ENCODE data around the gene MRPL48. TPM values are rescaled to one million over a fixed set of nuclear protein-coding genes. Genes with fewer than 3 reads are reported as not detected.
"Not testable (repeated sequence)": the region's sequence is repeated elsewhere in the genome, so short reads cannot be mapped to it uniquely, and the experiment has no call there.

The MRPL48 gene
- total and polyA plus RNA-seq, 4 donors, result 14.1 to 42.3 (median 22.6) TPM

GRCh38 chr11:73878771-73879170 is 91.1 kb downstream of the MRPL48 start:
- H3K36me3 ChIP-seq (ENCODE audit: control insufficient read depth in 1 of 2, insufficient read depth in 2 of 2, low read length in 1 of 2), result no peaks in the 10 kb centered on the region
- no peak overlapping the region for H3K27ac ChIP-seq (ENCODE audit: low read depth in 1 of 2, low read length in 2 of 2)
- intact Hi-C loops (cut with DNase I), result no loop called here
- no peak overlapping the region for H3K4me3 ChIP-seq (ENCODE audit: low read length in 2 of 2)
- H3K27me3 ChIP-seq (ENCODE audit: control insufficient read depth in 1 of 2, insufficient read depth in 2 of 2, low read length in 1 of 2), result no peaks in the 10 kb centered on the region
- H3K9me3 ChIP-seq (ENCODE audit: control insufficient read depth, low read length), result no peaks in the 10 kb centered on the region
- ATAC-seq (ENCODE audit: low FRiP score), result no peak
- no peak for DNase-seq
- H3K4me1 ChIP-seq (ENCODE audit: control insufficient read depth in 1 of 2, insufficient read depth in 2 of 2, low read length in 2 of 2), result peaks cover 0 to 7% of the 10 kb centered on the region in 2 donors
- WGBS, 2 donors, result 78 to 80% methylated on average over 1 of the region's 1 CpG

- H3K27ac ChIP-seq (ENCODE audit: low read depth in 1 of 2, low read length in 2 of 2); ATAC-seq (ENCODE audit: low FRiP score); H3K4me1 ChIP-seq (ENCODE audit: control insufficient read depth in 1 of 2, insufficient read depth in 2 of 2, low read length in 2 of 2); H3K9me3 ChIP-seq (ENCODE audit: control insufficient read depth, low read length); intact Hi-C loops (cut with DNase I); H3K27me3 ChIP-seq (ENCODE audit: control insufficient read depth in 1 of 2, insufficient read depth in 2 of 2, low read length in 1 of 2); H3K4me3 ChIP-seq (ENCODE audit: low read length in 2 of 2); H3K36me3 ChIP-seq (ENCODE audit: control insufficient read depth in 1 of 2, insufficient read depth in 2 of 2, low read length in 1 of 2); DNase-seq: not testable (repeated sequence)
- 91 to 93% methylated on average over 8 to 10 of the region's 10 CpGs for WGBS, 2 donors
Observed at GRCh38 chr11:73880449-73880848, 92.8 kb downstream of the MRPL48 start.

- H3K36me3 ChIP-seq (ENCODE audit: control insufficient read depth in 1 of 2, insufficient read depth in 2 of 2, low read length in 1 of 2), result peaks cover 0 to 2% of the 10 kb centered on the region in 2 donors
- intact Hi-C loops (cut with DNase I), result no loop called here
- no peaks in the 10 kb centered on the region for H3K4me1 ChIP-seq (ENCODE audit: control insufficient read depth in 1 of 2, insufficient read depth in 2 of 2, low read length in 2 of 2)
- H3K27me3 ChIP-seq (ENCODE audit: control insufficient read depth in 1 of 2, insufficient read depth in 2 of 2, low read length in 1 of 2), result no peaks in the 10 kb centered on the region
- no peak overlapping the region for H3K27ac ChIP-seq (ENCODE audit: low read depth in 1 of 2, low read length in 2 of 2)
- no peak overlapping the region for H3K4me3 ChIP-seq (ENCODE audit: low read length in 2 of 2)
- DNase-seq, result no peak
- H3K9me3 ChIP-seq (ENCODE audit: control insufficient read depth, low read length), result no peaks in the 10 kb centered on the region
- ATAC-seq (ENCODE audit: low FRiP score), result no peak
- 88 to 91% methylated on average over 2 of the region's 2 CpGs for WGBS, 2 donors
Observed at GRCh38 chr11:73883856-73884255, 96.2 kb downstream of the MRPL48 start.

- Histone ChIP-seq H3K9me3 (ENCODE audit: control insufficient read depth, low read length) (no peaks in the 10 kb centered on the region), H3K36me3 (ENCODE audit: control insufficient read depth in 1 of 2, insufficient read depth in 2 of 2, low read length in 1 of 2) (peaks cover 2 to 3% of the 10 kb centered on the region in 2 donors), H3K27me3 (ENCODE audit: control insufficient read depth in 1 of 2, insufficient read depth in 2 of 2, low read length in 1 of 2) (no peaks in the 10 kb centered on the region), H3K4me1 (ENCODE audit: control insufficient read depth in 1 of 2, insufficient read depth in 2 of 2, low read length in 2 of 2) (no peaks in the 10 kb centered on the region), H3K4me3 (ENCODE audit: low read length in 2 of 2) (no peak overlapping the region), H3K27ac (ENCODE audit: low read depth in 1 of 2, low read length in 2 of 2) (no peak overlapping the region)
- 89 to 90% methylated on average over 3 of the region's 3 CpGs for WGBS, 2 donors
- DNase-seq, result no peak
- intact Hi-C loops (cut with DNase I), result no loop called here
- ATAC-seq (ENCODE audit: low FRiP score), result no peak
Observed at GRCh38 chr11:73888244-73888643, 100.6 kb downstream of the MRPL48 start.

- 42 to 51% methylated on average over 1 of the region's 1 CpG for WGBS, 2 donors
- intact Hi-C loops (cut with DNase I), result no loop called here
- no peaks in the 10 kb centered on the region for H3K4me1 ChIP-seq (ENCODE audit: control insufficient read depth in 1 of 2, insufficient read depth in 2 of 2, low read length in 2 of 2)
- no peak overlapping the region for H3K4me3 ChIP-seq (ENCODE audit: low read length in 2 of 2)
- DNase-seq (no peak), ATAC-seq (ENCODE audit: low FRiP score) (no peak)
- H3K9me3 ChIP-seq (ENCODE audit: control insufficient read depth, low read length), result no peaks in the 10 kb centered on the region
- H3K27me3 ChIP-seq (ENCODE audit: control insufficient read depth in 1 of 2, insufficient read depth in 2 of 2, low read length in 1 of 2), result no peaks in the 10 kb centered on the region
- peaks cover 2% of the 10 kb centered on the region in 2 donors for H3K36me3 ChIP-seq (ENCODE audit: control insufficient read depth in 1 of 2, insufficient read depth in 2 of 2, low read length in 1 of 2)
- H3K27ac ChIP-seq (ENCODE audit: low read depth in 1 of 2, low read length in 2 of 2), result no peak overlapping the region
Observed at GRCh38 chr11:73889019-73889418, 101.3 kb downstream of the MRPL48 start.

GRCh38 chr11:73889536-73889935 is 101.9 kb downstream of the MRPL48 start:
- H3K27ac ChIP-seq (ENCODE audit: low read depth in 1 of 2, low read length in 2 of 2), result no peak overlapping the region
- no peaks in the 10 kb centered on the region for H3K4me1 ChIP-seq (ENCODE audit: control insufficient read depth in 1 of 2, insufficient read depth in 2 of 2, low read length in 2 of 2)
- H3K9me3 ChIP-seq (ENCODE audit: control insufficient read depth, low read length), result no peaks in the 10 kb centered on the region
- ATAC-seq (ENCODE audit: low FRiP score) (no peak), DNase-seq (no peak)
- peaks cover 2% of the 10 kb centered on the region in 2 donors for H3K36me3 ChIP-seq (ENCODE audit: control insufficient read depth in 1 of 2, insufficient read depth in 2 of 2, low read length in 1 of 2)
- H3K27me3 ChIP-seq (ENCODE audit: control insufficient read depth in 1 of 2, insufficient read depth in 2 of 2, low read length in 1 of 2), result no peaks in the 10 kb centered on the region
- WGBS, 2 donors, result 91 to 94% methylated on average over 1 of the region's 1 CpG
- no peak overlapping the region for H3K4me3 ChIP-seq (ENCODE audit: low read length in 2 of 2)
- intact Hi-C loops (cut with DNase I), result no loop called here

- H3K27me3 ChIP-seq (ENCODE audit: control insufficient read depth in 1 of 2, insufficient read depth in 2 of 2, low read length in 1 of 2), result no peaks in the 10 kb centered on the region
- intact Hi-C loops (cut with DNase I), result no loop called here
- ATAC-seq (ENCODE audit: low FRiP score) (no peak), DNase-seq (no peak)
- H3K9me3 ChIP-seq (ENCODE audit: control insufficient read depth, low read length), result no peaks in the 10 kb centered on the region
- H3K36me3 ChIP-seq (ENCODE audit: control insufficient read depth in 1 of 2, insufficient read depth in 2 of 2, low read length in 1 of 2), result peaks cover 2 to 3% of the 10 kb centered on the region in 2 donors
- H3K4me1 ChIP-seq (ENCODE audit: control insufficient read depth in 1 of 2, insufficient read depth in 2 of 2, low read length in 2 of 2), result no peaks in the 10 kb centered on the region
- H3K27ac ChIP-seq (ENCODE audit: low read depth in 1 of 2, low read length in 2 of 2), result no peak overlapping the region
- no peak overlapping the region for H3K4me3 ChIP-seq (ENCODE audit: low read length in 2 of 2)
- 97 to 98% methylated on average over 3 of the region's 3 CpGs for WGBS, 2 donors
Observed at GRCh38 chr11:73893041-73893440, 105.4 kb downstream of the MRPL48 start.

- 88 to 94% methylated on average over 5 of the region's 5 CpGs for WGBS, 2 donors
- H3K4me1 ChIP-seq (ENCODE audit: control insufficient read depth in 1 of 2, insufficient read depth in 2 of 2, low read length in 2 of 2), result no peaks in the 10 kb centered on the region
- H3K27me3 ChIP-seq (ENCODE audit: control insufficient read depth in 1 of 2, insufficient read depth in 2 of 2, low read length in 1 of 2), result no peaks in the 10 kb centered on the region
- no peaks in the 10 kb centered on the region for H3K9me3 ChIP-seq (ENCODE audit: control insufficient read depth, low read length)
- H3K36me3 ChIP-seq (ENCODE audit: control insufficient read depth in 1 of 2, insufficient read depth in 2 of 2, low read length in 1 of 2), result peaks cover 2% of the 10 kb centered on the region in 2 donors
- intact Hi-C loops (cut with DNase I), result no loop called here
- H3K27ac ChIP-seq (ENCODE audit: low read depth in 1 of 2, low read length in 2 of 2), result no peak overlapping the region
- ATAC-seq (ENCODE audit: low FRiP score) (no peak), DNase-seq (no peak)
- no peak overlapping the region for H3K4me3 ChIP-seq (ENCODE audit: low read length in 2 of 2)
Observed at GRCh38 chr11:73894725-73895335, 107.2 kb downstream of the MRPL48 start.

- no peak for DNase-seq
- H3K27me3 ChIP-seq (ENCODE audit: control insufficient read depth in 1 of 2, insufficient read depth in 2 of 2, low read length in 1 of 2), result no peaks in the 10 kb centered on the region
- intact Hi-C loops (cut with DNase I), result no loop called here
Observed at GRCh38 chr11:73902303-73902702, 114.6 kb downstream of the MRPL48 start.

More at GRCh38 chr11:73902303-73902702, 114.6 kb downstream of the MRPL48 start:
- no peaks in the 10 kb centered on the region for H3K4me1 ChIP-seq (ENCODE audit: control insufficient read depth in 1 of 2, insufficient read depth in 2 of 2, low read length in 2 of 2)
- 91 to 96% methylated on average over 1 of the region's 1 CpG for WGBS, 2 donors
- no peak for ATAC-seq (ENCODE audit: low FRiP score)
- no peak overlapping the region for H3K27ac ChIP-seq (ENCODE audit: low read depth in 1 of 2, low read length in 2 of 2)
- no peaks in the 10 kb centered on the region for H3K9me3 ChIP-seq (ENCODE audit: control insufficient read depth, low read length)
- H3K4me3 ChIP-seq (ENCODE audit: low read length in 2 of 2), result no peak overlapping the region
- H3K36me3 ChIP-seq (ENCODE audit: control insufficient read depth in 1 of 2, insufficient read depth in 2 of 2, low read length in 1 of 2), result peaks cover 0 to 2% of the 10 kb centered on the region in 2 donors

Data from aorta (tissue), 5 donors.